Measurements from ENCODE around the gene TAB2. TPM values are rescaled to one million over a fixed set of nuclear protein-coding genes. Genes with fewer than 3 reads are reported as not detected.

Gene TAB2
- total RNA-seq, 1 experiment from 2014 or later: 56.2 TPM

GRCh38 chr6:149268146-149268545, 49.4 kb upstream of the TAB2 start:
- no peaks in the 10 kb centered on the region for H3K79me1 ChIP-seq (ENCODE audit: insufficient read depth, low read depth, low read length, poor library complexity, severe bottlenecking)
- H3K23ac ChIP-seq (ENCODE audit: insufficient read length, low read depth, low read length): no peak overlapping the region
- H3K9me3 ChIP-seq (ENCODE audit: control insufficient read depth, low read depth, low read length): no peaks in the 10 kb centered on the region
- no peak overlapping the region for H2BK15ac ChIP-seq (ENCODE audit: low read depth, low read length)
- H3T11ph ChIP-seq (ENCODE audit: low read length): no peak overlapping the region
- no CpG with 5 or more reads among the region's 5 CpGs for WGBS (ENCODE audit: extremely low coverage, insufficient read length, low lambda C conversion rate)
- H4K5ac ChIP-seq (ENCODE audit: insufficient read length, low read depth, low read length): no peak overlapping the region
- H3K9me3 Mint-ChIP-seq: no peaks in the 10 kb centered on the region
- no peak for DNase-seq
- H4K20me1 ChIP-seq (ENCODE audit: control insufficient read depth, insufficient read depth, insufficient read length): no peaks in the 10 kb centered on the region
- H2AFZ ChIP-seq (ENCODE audit: low read length): no peak overlapping the region
- H3K27ac Mint-ChIP-seq: no peak overlapping the region
- no peak overlapping the region for H4K91ac ChIP-seq (ENCODE audit: insufficient read length, low read depth, low read length)
- H3K4me2 ChIP-seq (ENCODE audit: insufficient read depth, insufficient read length, low read length): no peak overlapping the region
- H3K4me1 ChIP-seq (ENCODE audit: insufficient read depth, low read length): no peaks in the 10 kb centered on the region
- no peak overlapping the region for H2AK5ac ChIP-seq (ENCODE audit: insufficient read length, low read length)
- H3K23me2 ChIP-seq (ENCODE audit: insufficient read length, low read depth, low read length, poor library complexity, severe bottlenecking): no peaks in the 10 kb centered on the region
- H2BK20ac ChIP-seq (ENCODE audit: low read depth, low read length, poor library complexity, severe bottlenecking): no peak overlapping the region
- H2BK12ac ChIP-seq (ENCODE audit: insufficient read length, low read depth, low read length): no peak overlapping the region
- peaks cover 0 to 4% of the 10 kb centered on the region in 2 experiments; a peak in 2 of 4 replicates for H3K4me1 Mint-ChIP-seq
- peaks cover 2% of the 10 kb centered on the region; the same call in 1 of the 2 replicates for H3K27me3 Mint-ChIP-seq (ENCODE audit: low read depth)
- H3K36me3 Mint-ChIP-seq (ENCODE audit: insufficient read depth in 1 of 3, low read depth in 3 of 3): peaks cover 0 to 5% (median 2%) of the 10 kb centered on the region in 3 experiments; a peak in 2 of 7 replicates
- no peak overlapping the region for H4K8ac ChIP-seq (replicated peaks; ENCODE audit: insufficient read length, low read depth, low read length)
- no peaks in the 10 kb centered on the region for H3K79me2 ChIP-seq (ENCODE audit: insufficient read depth, low read length)
- H3K4me3 Mint-ChIP-seq: no peak overlapping the region
- no peak overlapping the region for H3K9ac ChIP-seq (ENCODE audit: extremely low read depth, insufficient read length, low read length)
- no peak overlapping the region for H2BK5ac ChIP-seq (ENCODE audit: insufficient read length, low read length)
- no peak for TF ChIP-seq CTCF (conservative IDR thresholded peaks at IDR 0.05)
- no peak overlapping the region for H3K56ac ChIP-seq (ENCODE audit: insufficient read length, low read depth, low read length)
- no peak overlapping the region for H3K14ac ChIP-seq (ENCODE audit: insufficient read depth, low read length)
- no peak overlapping the region for H3K18ac ChIP-seq (ENCODE audit: insufficient read length, low read depth, low read length)
- H3K27me3 ChIP-seq (ENCODE audit: insufficient read depth, low read length): peaks cover under 1% of the 10 kb centered on the region; the same call in 1 of the 2 replicates
- no peak overlapping the region for H2BK120ac ChIP-seq (ENCODE audit: low read depth, low read length, poor library complexity, severe bottlenecking)
- no peak overlapping the region for H3K4ac ChIP-seq (ENCODE audit: low read depth, low read length)
- no peak overlapping the region for H3K27ac ChIP-seq (ENCODE audit: insufficient read length, low read depth, low read length)
